Skin of body (tissue), 2 donors: ENCODE data around the gene KIFC1. TPM values are rescaled to one million over a fixed set of nuclear protein-coding genes. Genes with fewer than 3 reads are reported as not detected.
"Not testable (repeated sequence)": the region's sequence is repeated elsewhere in the genome, so short reads cannot be mapped to it uniquely, and the experiment has no call there.

Source experiments
- DNase-seq: peaks from one replicate; lab custom pipeline; 2025; lab: John Stamatoyannopoulos, UW
- total RNA-seq: library from RNA; depleted of rRNA; stranded (reverse); fragments of >200 nt; gene quantifications from one replicate; pipeline ENCODE4 v1.2.3, GENCODE V29; 2014

Gene KIFC1, protein sequence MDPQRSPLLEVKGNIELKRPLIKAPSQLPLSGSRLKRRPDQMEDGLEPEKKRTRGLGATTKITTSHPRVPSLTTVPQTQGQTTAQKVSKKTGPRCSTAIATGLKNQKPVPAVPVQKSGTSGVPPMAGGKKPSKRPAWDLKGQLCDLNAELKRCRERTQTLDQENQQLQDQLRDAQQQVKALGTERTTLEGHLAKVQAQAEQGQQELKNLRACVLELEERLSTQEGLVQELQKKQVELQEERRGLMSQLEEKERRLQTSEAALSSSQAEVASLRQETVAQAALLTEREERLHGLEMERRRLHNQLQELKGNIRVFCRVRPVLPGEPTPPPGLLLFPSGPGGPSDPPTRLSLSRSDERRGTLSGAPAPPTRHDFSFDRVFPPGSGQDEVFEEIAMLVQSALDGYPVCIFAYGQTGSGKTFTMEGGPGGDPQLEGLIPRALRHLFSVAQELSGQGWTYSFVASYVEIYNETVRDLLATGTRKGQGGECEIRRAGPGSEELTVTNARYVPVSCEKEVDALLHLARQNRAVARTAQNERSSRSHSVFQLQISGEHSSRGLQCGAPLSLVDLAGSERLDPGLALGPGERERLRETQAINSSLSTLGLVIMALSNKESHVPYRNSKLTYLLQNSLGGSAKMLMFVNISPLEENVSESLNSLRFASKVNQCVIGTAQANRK
- total RNA-seq: 9.5 TPM

DNA sequence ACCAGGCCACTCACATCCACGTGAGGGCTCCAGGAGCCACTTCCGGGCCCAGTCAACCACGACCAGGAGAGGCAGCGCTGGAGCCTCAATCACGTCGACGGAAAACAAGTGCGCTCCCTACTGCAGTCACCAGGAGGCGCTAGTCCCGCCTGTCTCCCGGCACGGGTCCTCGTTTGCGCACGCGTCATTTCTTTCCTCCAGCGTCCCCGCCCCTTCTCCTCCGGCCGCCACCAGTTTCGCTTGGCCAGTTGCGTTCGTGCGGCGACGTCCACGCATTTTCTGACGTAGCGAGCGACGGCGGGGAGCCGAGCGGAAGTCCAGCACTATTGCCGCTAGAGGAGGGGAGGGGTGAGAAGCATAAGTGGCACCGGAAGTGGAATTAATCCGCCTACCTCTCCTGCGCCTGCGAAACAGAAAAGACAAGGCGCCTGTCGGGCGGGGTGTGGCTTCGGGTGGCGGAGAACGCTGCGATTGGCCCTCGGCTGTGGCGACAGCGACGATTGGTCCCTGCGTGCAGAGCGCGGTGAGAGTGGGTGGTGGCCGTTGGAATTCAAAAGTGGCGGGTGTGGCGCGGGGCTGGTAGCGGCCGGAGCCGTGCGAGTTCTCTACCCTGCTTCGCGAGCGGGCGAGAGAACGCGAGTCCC is at the start of gene KIFC1:
Gene KIFC1 (plus strand): TSS at position 546 of the 644 bp plus-strand sequence. CDS start 163 bp downstream, outside the sequence.
- peak; percentile 100 for DNase-seq

DNA sequence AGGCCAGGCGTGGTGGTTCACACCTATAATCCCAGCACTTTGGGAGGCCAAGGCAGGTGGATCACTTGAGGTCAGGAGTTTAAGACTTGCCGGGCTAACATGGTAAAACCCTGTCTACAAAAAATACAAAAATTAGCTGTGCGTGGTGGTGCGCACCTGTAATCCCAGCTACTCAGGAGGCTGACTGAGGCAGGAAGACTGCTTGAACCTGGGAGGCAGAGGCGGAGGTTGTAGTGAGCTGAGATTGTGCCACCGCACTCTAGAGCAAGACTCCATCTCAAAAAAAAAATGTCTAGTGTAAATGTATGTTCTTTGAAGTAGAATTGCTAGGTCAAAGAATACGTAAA is 48.0 kb upstream of the KIFC1 start:
- DNase-seq: not testable (repeated sequence)

GRCh38 chr6:33343953-33344611 is 47.5 kb upstream of the KIFC1 start:
- DNase-seq: no peak

DNA sequence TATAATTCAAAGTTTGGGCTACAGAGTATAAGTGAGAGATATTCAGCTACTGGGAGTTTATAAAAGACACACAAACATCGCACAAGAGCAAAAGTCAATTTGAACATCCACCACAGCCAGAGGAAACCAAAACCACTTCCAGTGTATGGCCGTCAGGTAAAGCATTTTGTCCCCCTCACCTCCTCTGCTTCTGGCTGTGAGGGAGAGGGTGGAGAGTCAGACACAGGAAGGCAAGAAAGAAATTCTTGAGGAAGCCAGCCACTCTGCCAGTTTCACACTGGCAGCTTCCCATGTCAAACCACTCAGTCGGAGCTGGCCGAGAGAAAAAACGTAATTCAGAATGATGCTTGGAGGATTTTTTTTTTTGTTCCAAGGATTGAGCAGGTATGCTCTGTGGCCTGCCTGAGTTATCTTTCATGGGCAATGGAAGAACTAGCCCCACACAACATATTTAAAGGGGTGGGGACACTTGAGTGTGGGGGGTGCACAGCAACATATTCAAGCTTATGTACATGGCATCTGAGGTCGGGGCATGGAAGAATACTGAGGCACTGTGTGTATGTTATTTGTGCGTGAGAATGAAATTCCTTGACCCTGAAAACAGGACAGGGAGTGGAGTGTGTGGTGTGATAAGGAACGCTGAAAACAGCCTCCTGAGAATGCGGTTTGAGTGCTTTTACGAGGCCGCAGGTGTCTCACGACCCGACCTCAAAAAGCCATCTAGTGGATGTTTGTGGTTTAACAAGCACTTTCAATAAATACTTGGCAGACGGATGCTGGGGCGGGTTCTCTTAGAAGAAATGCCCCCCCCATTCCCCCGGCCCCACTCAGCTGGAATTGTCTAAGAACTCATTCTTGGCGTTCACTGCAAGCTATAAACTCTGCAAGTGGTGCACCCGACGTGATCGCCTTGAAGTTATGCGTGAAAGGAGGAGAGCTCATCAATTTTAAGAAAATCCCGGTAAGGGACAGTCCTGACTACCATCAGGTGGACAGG is 46.6 kb upstream of the KIFC1 start:
- peak; percentile 61 for DNase-seq

DNA sequence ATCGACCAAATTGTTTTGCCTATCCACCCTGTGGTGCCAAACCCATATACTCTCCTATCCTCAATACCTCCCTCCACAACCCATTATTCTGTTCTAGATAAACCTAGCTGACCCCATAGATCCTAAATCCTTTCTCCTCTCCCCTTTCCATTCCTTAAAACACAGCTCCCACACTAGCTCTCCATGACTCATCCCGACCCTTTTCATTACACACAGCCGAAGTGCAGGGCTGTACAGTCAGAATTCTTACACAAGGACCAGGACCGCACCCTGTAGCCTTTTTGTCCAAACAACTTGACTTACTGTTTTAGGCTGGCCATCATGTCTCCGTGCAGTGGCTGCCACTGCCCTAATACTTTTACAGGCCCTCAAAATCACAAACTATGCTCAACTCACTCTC is 44.7 kb upstream of the KIFC1 start:
- not testable (repeated sequence) for DNase-seq

- DNase-seq: no peak
Measured at GRCh38 chr6:33347816-33348215, 43.8 kb upstream of the KIFC1 start.

DNA sequence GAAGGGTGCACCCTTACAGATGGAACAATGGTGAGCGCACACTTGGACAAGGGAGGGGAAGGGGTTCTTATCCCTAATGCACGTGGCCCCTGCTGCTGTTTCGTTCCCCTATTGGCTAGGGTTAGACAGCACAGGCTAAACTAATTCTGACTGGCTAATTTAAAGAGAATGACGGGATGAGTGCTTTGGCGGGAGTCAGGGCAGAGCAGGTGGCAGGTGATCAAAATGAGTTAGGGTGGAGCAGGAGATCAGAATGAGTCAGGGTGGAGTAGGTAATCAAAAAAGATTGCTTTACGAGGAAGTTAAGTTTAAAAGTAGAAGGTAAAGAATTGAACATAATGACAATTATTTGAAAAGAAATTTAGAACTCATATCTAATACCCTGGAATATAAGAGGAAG is 35.8 kb upstream of the KIFC1 start:
- not testable (repeated sequence) for DNase-seq

GRCh38 chr6:33356295-33356694 is 35.3 kb upstream of the KIFC1 start:
- no peak for DNase-seq

DNA sequence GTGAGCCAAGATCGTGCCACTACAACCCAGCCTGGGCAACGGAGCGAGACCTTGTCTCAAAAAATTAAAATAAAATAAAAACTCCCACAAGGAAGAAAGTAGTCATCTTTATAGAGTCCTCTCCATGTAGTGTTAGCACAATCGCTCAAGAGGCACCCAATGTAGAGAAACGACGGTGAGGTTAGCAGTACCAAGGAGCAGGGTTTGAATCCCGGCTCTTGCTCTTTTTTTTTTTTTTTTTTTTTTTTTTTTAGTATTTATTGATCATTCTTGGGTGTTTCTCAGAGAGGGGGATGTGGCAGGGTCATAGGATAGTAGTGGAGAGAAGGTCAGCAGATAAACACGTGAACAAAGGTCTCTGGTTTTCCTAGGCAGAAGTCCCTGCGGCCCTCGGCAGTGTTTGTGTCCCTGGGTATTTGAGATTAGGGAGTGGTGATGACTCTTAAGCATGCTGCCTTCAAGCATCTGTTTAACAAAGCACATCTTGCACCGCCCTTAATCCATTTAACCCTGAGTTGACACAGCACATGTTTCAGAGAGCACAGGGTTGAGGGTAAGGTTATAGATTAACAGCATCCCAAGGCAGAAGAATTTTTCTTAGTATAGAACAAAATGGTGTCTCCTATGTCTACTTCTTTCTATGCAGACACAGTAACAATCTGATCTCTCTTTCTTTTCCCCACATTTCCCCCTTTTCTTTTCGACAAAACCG is 34.3 kb upstream of the KIFC1 start:
- DNase-seq: not testable (repeated sequence)

DNA sequence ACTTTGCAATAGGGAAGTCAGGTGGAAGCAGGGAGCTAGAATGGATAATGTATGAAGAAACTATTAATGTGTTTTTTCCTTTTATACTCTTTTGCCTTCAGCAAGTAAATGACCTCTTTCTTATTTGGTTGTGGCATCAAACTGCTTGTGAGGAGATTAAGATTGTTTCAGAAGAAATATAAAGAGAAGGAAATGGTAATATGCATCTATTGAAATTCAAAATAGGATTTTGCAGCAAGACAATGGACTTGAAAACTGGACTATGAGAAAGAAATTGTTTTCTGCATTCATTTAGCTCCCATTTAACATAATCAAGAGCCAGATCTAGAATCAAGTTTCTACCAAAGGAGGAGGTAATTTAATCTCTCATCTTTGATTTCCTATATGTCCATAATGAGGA is 32.3 kb upstream of the KIFC1 start:
- no peak for DNase-seq

DNA sequence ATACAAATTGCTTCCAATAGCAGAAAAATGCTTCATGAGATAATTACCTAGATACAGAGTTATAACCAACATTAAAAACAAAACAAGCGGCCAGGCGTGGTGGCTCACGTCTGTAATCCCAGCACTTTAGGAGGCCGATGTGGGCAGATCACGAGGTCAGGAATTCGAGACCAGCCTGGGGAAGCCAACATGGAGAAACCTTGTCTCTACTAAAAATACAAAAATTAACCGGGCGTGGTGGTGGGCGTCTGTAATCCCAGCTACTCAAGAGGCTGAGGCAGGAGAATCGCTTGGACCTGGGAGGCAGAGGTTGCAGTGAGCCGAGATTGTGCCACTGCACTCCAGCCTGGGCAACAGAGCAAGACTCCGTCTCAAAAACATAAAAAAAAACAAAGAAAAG is 28.1 kb upstream of the KIFC1 start:
- DNase-seq: not testable (repeated sequence)

DNA sequence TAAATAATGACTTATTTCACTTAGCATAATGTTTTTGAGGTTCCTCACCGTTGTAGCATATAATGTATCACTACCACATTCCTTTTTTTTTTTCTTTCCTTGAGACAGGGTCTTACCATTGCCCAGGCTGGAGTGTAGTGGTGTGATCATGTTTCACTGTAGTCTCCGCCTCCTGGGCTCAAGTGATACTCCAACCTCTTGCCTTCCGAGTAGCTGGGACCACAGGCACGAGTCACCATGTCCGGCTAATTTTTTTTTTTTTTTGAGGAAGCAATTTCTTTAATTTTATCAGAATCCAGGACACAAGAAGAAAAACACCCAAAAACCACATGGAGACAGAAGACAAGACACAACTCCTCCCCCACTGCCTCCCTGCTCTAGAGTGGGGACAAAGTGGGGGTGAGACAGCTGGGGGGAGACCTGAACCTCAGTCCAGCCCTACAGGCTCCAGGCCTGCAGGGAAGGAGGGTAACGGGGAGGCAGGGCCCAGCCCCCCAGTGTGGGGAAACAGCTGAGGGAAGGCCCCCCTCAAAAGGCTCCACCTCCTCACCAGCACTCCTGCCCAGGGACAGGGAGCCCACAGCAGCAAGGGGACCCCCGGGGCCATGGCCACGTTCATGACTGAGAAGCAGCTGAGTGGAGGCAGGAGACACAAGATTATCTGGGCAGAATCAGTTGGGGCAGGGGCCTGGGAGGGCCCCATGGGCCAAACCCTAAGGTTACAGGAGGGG is 27.0 kb upstream of the KIFC1 start:
- not testable (repeated sequence) for DNase-seq

GRCh38 chr6:33365206-33365971 is 26.2 kb upstream of the KIFC1 start:
- not testable (repeated sequence) for DNase-seq

DNA sequence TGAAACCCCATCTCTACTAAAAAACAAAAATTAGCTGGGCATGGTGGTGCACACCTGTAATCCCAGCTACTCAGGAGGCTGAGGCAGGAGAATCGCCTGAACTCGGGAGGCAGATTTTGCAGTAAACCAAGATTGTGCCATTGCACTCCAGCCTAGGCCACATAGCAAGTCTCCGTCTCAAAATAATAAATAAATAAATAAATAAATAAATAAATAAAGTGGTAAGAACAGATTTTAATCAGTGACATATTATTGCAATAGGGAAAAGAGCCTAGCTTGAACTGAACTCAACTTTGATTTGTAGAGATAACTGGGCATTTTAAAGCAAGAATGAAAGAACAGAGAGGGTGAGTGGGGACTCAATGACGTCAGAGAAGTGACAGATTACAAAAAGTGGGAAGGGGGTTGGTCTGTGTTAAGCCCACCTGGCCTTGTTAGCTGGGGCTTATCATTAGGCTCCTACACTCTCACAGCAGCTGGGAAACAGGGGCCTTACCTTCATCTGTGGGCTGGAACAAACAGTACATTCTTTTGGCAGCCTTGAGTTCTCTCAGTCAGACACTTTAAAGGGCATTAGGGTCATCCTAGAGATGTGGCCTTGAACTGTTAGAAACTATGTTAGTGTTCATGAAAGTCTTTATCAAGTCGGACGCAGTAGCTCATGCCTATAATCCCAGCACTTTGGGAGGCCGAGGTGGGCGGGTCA is 24.5 kb upstream of the KIFC1 start:
- DNase-seq: no peak

GRCh38 chr6:33367715-33368025 is 24.0 kb upstream of the KIFC1 start:
- DNase-seq: not testable (repeated sequence)

DNA sequence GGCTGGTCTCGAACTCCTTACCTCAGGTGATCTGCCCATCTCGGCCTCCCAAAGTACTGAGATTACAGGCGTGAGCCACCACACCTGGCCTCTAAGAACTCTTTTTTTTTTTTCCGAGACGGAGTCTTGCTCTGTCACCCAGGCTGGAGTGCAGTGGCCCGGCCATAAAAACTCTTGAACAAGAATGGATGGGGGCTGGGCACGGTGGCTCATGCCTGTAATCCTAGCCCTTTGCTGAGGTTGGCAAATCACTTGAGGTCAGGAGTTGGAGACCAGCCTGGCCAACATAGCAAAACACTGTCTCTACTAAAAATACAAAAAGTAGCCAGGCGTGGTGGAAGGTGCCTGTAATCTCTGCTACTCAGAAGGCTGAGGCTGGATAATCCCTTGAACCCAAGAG is 19.7 kb upstream of the KIFC1 start:
- not testable (repeated sequence) for DNase-seq

DNA sequence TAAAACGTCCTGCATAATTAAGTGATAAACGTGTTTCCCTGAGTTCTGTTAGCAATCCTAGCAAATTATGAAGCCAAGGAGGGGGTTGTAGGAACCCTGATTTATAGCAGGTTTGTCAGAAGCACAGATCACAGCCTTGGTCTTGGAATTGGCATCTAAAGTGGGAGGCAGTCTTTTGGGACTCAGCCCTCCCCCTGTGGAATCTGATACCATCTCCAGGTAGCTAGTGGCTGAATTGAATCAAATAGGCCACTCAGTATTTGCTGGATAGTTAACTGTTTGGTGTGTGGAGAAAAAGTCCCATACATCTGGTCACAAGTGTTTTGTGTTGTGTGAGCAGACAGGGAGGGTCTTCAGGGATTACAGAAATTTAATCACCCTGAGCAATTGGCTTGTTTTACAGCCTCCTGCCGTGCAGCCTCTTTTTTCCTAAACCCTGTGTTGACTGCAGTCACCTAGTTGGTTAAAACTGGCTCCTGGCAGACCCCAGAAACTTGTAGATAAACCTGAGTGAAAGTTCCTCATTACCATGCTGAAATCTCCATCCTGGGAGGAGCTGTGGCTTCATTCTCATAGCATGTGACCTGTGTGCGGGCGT is 19.0 kb upstream of the KIFC1 start:
- no peak for DNase-seq
